Measurements from ENCODE around the gene BLVRB. TPM values are rescaled to one million over a fixed set of nuclear protein-coding genes. Genes with fewer than 3 reads are reported as not detected.

The BLVRB gene
- polyA plus RNA-seq, 1 of the 3 experiments (the other 2 are of a cell fraction): 85.9 TPM

- Histone ChIP-seq H3K9ac (no peak overlapping the region), H3K4me2 (no peak overlapping the region), H4K20me1 (ENCODE audit: insufficient read depth) (no peaks in the 10 kb centered on the region), H3K27ac (ENCODE audit: low read depth in 2 of 2, low read length in 1 of 2) (no peak overlapping the region), H3K27me3 (ENCODE audit: insufficient read depth) (no peaks in the 10 kb centered on the region), H3K4me3 (ENCODE audit: low read depth in 2 of 2, low read length in 1 of 2) (no peak overlapping the region), H2AFZ (ENCODE audit: low read depth) (no peak overlapping the region), H3K79me2 (ENCODE audit: insufficient read depth) (no peaks in the 10 kb centered on the region), H3K9me3 (no peaks in the 10 kb centered on the region), H3K9me2 (no peaks in the 10 kb centered on the region), H3K4me1 (ENCODE audit: control insufficient read depth in 1 of 2, insufficient read depth in 2 of 2, low read depth in 1 of 2, low read length in 1 of 2) (no peaks in the 10 kb centered on the region), H3K36me3 (replicated peaks in 1 of 2; ENCODE audit: control insufficient read depth in 1 of 2, insufficient read depth in 2 of 2, low read length in 1 of 2) (no peaks in the 10 kb centered on the region), H3F3A (replicated peaks; ENCODE audit: insufficient read depth) (no peaks in the 10 kb centered on the region)
- no peak for DNase-seq
- ChIA-PET CTCF (no interaction called here), POLR2A (no interaction called here)
- WGBS (ENCODE audit: low lambda C conversion rate): 74% methylated on average over 25 of the region's 25 CpGs
- TF ChIP-seq TEAD4 (IDR thresholded peaks at IDR 0.05; ENCODE audit: borderline replicate concordance, insufficient read depth) (no peak), MXI1 (IDR thresholded peaks at IDR 0.05; ENCODE audit: low read depth, low read length) (no peak), EZH2phosphoT487 (IDR thresholded peaks at IDR 0.05; ENCODE audit: borderline replicate concordance, low read depth) (no peak), NRF1 (IDR thresholded peaks at IDR 0.05; ENCODE audit: low read depth, low read length) (no peak), CTCF (IDR thresholded peaks at IDR 0.05) (no peak), NFIC (IDR thresholded peaks at IDR 0.05; ENCODE audit: borderline replicate concordance) (no peak), CHD2 (IDR thresholded peaks at IDR 0.05; ENCODE audit: low read length, partially characterized antibody) (no peak), GABPA (IDR thresholded peaks at IDR 0.05; ENCODE audit: low read depth) (no peak), YY1 (IDR thresholded peaks at IDR 0.05; ENCODE audit: low read depth) (no peak), MEF2A (IDR thresholded peaks at IDR 0.05; ENCODE audit: borderline replicate concordance, low read depth) (no peak), SMC3 (IDR thresholded peaks at IDR 0.05; ENCODE audit: low read depth, low read length) (no peak), ELF1 (IDR thresholded peaks at IDR 0.05) (no peak), RAD21 (IDR thresholded peaks at IDR 0.05; ENCODE audit: low read length) (no peak), USF2 (IDR thresholded peaks at IDR 0.05; ENCODE audit: borderline replicate concordance, low read depth, low read length) (no peak), GATA2 (CRISPR knock-in tag; IDR thresholded peaks at IDR 0.05) (no peak), IRF3 (IDR thresholded peaks at IDR 0.05; ENCODE audit: low read depth, low read length) (no peak), RCOR1 (IDR thresholded peaks at IDR 0.05; ENCODE audit: low read length) (no peak), JUND (IDR thresholded peaks at IDR 0.05) (no peak)
- TF ChIP-seq, protein P1, sequence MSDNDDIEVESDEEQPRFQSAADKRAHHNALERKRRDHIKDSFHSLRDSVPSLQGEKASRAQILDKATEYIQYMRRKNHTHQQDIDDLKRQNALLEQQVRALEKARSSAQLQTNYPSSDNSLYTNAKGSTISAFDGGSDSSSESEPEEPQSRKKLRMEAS (IDR thresholded peaks at IDR 0.05; ENCODE audit: low read depth): no peak
- TF ChIP-seq, protein P2, sequence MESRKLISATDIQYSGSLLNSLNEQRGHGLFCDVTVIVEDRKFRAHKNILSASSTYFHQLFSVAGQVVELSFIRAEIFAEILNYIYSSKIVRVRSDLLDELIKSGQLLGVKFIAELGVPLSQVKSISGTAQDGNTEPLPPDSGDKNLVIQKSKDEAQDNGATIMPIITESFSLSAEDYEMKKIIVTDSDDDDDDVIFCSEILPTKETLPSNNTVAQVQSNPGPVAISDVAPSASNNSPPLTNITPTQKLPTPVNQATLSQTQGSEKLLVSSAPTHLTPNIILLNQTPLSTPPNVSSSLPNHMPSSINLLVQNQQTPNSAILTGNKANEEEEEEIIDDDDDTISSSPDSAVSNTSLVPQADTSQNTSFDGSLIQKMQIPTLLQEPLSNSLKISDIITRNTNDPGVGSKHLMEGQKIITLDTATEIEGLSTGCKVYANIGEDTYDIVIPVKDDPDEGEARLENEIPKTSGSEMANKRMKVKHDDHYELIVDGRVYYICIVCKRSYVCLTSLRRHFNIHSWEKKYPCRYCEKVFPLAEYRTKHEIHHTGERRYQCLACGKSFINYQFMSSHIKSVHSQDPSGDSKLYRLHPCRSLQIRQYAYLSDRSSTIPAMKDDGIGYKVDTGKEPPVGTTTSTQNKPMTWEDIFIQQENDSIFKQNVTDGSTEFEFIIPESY (IDR thresholded peaks at IDR 0.05; ENCODE audit: borderline replicate concordance, low read depth): no peak
Observed at GRCh38 chr19:40489882-40490230, 24.3 kb upstream of the BLVRB start.

All from SK-N-SH (cell line).